GM06990 (cell line): ENCODE data around the gene PHYHIPL.

ENCODE experiments used
- DNase-seq: peaks from one replicate; pipeline ENCODE4 v3.0.0-alpha.2; 2011; ENCODE audit not compliant: insufficient read length; ENCODE audit errors: extremely low read depth
- H3K27me3 ChIP-seq: replicated peaks from 2 replicates; pipeline ENCODE4 v1.6.0; 2011; ENCODE audit warnings: low read length; ENCODE audit not compliant: control insufficient read depth, insufficient read depth
- H3K36me3 ChIP-seq: 2 replicates; pipeline ENCODE4 v1.5.1; 2011; ENCODE audit warnings: low read length; ENCODE audit not compliant: control insufficient read depth, insufficient read depth
- H3K4me3 ChIP-seq: replicated peaks from 2 replicates; pipeline ENCODE4 v1.5.1; 2011; ENCODE audit warnings: low read depth, mild to moderate bottlenecking, control low read depth, low read length
- TF ChIP-seq, protein P1 (sequence below): IDR thresholded peaks from 2 replicates; pipeline ENCODE4 v1.5.1; 2011; ENCODE audit warnings: low read length, control low read depth, mild to moderate bottlenecking, inconsistent platforms; ENCODE audit not compliant: insufficient read depth, poor library complexity, severe bottlenecking

The PHYHIPL gene

DNA sequence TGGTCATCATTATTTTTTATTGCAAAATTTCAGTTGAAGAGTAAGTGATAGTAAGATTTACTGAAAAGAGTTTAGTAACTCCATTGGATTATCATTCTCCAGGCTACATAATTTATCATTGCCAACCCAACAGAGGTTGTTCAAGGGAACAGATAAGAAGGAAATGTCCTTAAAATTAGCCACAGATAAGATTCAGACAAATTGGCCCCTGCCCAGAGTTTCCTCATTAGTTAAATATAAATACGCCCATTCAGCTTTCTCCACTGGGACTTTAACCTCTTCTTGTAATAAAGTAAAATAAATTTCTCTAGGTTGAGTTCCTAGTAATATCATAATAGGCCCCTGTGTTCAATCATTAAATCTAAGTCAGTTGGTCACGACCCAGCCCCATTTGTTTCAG is 27.7 kb upstream of the PHYHIPL start:
- Histone ChIP-seq H3K36me3 (no peaks in the 10 kb centered on the region), H3K4me3 (no peak overlapping the region), H3K27me3 (no peaks in the 10 kb centered on the region)
- no peak for DNase-seq
- TF ChIP-seq, protein P1, sequence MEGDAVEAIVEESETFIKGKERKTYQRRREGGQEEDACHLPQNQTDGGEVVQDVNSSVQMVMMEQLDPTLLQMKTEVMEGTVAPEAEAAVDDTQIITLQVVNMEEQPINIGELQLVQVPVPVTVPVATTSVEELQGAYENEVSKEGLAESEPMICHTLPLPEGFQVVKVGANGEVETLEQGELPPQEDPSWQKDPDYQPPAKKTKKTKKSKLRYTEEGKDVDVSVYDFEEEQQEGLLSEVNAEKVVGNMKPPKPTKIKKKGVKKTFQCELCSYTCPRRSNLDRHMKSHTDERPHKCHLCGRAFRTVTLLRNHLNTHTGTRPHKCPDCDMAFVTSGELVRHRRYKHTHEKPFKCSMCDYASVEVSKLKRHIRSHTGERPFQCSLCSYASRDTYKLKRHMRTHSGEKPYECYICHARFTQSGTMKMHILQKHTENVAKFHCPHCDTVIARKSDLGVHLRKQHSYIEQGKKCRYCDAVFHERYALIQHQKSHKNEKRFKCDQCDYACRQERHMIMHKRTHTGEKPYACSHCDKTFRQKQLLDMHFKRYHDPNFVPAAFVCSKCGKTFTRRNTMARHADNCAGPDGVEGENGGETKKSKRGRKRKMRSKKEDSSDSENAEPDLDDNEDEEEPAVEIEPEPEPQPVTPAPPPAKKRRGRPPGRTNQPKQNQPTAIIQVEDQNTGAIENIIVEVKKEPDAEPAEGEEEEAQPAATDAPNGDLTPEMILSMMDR: no peak

DNA sequence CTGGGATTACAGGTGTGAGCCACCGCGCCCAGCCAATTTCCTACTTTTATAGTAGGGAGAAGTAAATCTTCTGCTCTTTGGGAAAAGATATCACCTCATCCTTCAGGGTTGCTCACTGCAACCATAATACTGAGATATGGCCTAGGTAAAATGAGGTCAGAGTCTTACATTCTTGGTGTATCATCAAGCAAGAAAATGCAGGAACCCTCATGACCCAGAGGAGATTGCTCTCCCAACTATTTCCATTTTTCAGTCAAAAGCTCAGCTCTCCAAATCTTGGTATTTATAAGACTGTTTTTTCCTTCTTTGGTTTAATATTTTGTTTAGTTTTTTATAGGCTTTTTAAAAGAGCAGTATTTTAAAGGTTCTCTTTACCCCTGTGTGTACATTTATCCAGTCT is 20.9 kb upstream of the PHYHIPL start:
- no peak for DNase-seq
- no peaks in the 10 kb centered on the region for H3K27me3 ChIP-seq
- H3K36me3 ChIP-seq: no peaks in the 10 kb centered on the region
- TF ChIP-seq, protein P1: no peak
- H3K4me3 ChIP-seq: no peak overlapping the region

DNA sequence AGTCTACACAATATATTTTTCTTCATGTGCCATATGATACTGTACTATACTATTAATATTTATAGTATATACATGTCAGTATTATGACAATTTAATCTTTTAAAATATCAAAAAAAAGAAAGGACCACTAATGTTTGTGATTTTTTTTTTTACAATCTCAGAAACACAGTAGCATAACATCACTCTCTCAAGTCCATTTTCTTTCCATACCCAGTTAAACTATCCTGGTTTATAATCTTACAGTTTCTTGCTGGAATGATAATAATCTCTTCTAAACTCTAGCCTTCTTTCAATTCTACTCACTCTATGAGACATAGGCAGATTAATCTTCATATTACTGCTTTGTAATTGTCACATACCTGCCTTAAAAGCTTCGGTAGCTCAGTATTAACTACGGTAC is 8.9 kb upstream of the PHYHIPL start:
- Histone ChIP-seq H3K4me3 (no peak overlapping the region), H3K27me3 (no peaks in the 10 kb centered on the region), H3K36me3 (no peaks in the 10 kb centered on the region)
- TF ChIP-seq, protein P1: no peak
- DNase-seq: no peak

DNA sequence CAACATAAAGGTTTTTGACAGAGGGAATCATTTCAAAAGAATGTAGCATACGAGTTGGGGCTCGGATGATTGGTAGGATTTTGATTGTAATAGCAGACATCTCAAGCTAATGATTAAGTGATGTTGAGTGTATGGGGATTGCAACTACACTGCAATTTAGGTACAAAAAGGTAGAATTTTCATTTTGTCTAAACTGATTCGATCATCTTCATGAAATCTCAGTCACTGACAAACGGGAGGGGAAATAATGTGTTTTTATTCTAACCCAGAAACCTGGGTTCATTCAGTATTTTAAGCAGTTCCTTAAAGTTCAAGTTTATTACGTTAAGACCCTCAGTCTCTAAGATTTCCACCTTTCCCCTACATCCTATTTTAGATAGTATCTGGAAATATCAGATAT is 3.9 kb upstream of the PHYHIPL start:
- H3K27me3 ChIP-seq: no peaks in the 10 kb centered on the region
- TF ChIP-seq, protein P1: no peak
- DNase-seq: no peak
- no peak overlapping the region for H3K4me3 ChIP-seq
- H3K36me3 ChIP-seq: no peaks in the 10 kb centered on the region

DNA sequence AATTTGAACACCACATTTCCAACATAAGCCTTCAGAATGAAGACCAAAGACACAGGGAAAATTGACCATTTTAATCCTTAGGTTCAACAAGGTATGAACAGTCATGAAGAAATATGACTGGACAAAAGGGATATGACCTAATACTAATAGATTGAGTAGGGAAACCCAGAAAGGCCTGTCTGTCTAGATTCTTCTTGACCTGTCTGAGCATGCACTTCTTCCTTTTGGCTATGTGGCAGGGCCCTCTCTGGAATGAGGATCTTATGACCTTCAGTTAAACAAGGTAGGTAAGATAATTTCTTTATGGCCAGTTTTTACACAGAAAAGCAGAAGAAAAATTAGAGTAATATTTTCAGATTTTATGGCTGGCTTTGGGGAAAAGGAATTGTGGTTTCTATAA is 3.0 kb upstream of the PHYHIPL start:
- Histone ChIP-seq H3K4me3 (no peak overlapping the region), H3K36me3 (no peaks in the 10 kb centered on the region), H3K27me3 (no peaks in the 10 kb centered on the region)
- DNase-seq: no peak
- TF ChIP-seq, protein P1: no peak

DNA sequence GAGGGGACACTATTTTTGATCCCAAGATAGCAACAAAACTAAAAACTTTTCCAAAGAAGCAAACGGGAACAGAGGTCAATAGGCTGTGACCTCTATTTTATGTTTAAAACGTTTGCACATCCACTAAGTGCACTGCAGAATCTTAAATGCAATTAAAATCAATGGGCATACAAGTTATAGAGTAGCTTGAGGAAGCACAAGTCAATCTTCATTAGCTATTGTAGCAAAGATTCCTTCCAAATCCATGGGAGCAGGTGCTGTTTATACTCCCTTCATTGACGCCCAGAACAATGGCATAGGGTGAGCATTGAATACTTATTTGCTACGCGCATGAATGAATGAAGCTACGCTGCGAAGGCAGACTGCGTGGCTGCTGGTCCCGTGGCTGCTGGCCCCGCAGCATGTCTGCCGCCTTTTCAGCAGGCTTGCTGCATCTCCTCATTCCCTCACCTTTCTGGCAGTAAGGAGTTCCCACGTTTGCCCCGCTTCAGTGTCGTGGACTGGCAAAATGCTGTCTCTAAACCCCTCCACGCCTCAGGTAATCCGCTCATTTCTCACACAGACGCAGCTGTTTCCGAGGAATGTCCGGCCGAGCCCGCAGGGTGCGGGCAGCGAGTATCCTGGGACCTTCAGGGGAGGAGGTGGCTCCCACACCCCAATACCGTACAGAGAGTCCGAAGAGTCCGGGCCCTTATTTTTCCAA is 754 bp upstream of the PHYHIPL start:
- Histone ChIP-seq H3K27me3 (no peaks in the 10 kb centered on the region), H3K4me3 (no peak overlapping the region), H3K36me3 (no peaks in the 10 kb centered on the region)
- TF ChIP-seq, protein P1: no peak
- no peak for DNase-seq
